HL-60/S4 treated with retinoic acid at 250 ng/mL for 4 days and 3 days (cell line): ENCODE measurements around the gene NSD2.

Experiments used
- in situ Hi-C: fragments of 300-500 bp; cut with MboI; formaldehyde crosslinking; loops from 2 replicates; pipeline ENCODE4 v1.7.0; 2022; ENCODE audit warnings: low sequenced_read_pairs

Gene NSD2

DNA sequence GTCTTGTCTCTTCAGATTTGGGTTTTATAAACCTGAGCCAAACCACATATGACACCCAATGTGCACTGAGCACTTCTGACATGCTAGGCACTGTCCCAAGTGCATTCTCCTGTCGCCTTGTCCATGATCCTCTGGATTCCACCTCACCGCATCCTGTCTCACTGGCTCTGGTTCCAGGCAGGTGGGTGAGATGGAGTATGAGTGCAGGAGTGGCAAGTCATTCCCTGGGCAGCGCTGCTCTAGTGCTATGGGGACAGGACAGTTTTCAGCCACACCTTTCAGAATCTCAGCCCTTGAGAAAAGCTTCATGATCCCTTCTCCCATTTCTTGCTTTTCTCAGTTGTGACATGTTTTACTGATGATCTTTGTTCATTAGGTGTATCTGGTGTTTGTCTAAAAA is 66.4 kb downstream of the NSD2 start:
- in situ Hi-C loops = no loop called here

DNA sequence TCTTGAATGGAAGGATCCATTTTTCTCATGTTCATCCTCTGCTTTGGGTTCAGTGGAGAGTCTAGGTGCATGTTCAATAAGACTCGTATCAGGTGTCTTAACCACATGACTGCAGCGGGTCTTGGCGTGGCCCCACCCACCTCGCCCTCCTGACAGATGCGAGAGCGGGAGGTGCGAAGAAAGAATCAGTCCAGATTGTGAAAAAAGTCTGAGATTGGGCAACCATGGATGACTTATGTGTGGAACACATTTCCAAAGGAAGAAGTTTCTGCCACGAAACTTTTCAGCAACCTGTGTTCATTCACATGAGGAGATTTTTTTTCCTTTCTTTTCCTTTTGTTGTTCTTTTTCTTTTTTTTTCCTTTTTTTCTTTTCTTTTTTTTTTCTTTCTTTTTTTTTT is 66.8 kb downstream of the NSD2 start:
- in situ Hi-C loops = no loop called here

DNA sequence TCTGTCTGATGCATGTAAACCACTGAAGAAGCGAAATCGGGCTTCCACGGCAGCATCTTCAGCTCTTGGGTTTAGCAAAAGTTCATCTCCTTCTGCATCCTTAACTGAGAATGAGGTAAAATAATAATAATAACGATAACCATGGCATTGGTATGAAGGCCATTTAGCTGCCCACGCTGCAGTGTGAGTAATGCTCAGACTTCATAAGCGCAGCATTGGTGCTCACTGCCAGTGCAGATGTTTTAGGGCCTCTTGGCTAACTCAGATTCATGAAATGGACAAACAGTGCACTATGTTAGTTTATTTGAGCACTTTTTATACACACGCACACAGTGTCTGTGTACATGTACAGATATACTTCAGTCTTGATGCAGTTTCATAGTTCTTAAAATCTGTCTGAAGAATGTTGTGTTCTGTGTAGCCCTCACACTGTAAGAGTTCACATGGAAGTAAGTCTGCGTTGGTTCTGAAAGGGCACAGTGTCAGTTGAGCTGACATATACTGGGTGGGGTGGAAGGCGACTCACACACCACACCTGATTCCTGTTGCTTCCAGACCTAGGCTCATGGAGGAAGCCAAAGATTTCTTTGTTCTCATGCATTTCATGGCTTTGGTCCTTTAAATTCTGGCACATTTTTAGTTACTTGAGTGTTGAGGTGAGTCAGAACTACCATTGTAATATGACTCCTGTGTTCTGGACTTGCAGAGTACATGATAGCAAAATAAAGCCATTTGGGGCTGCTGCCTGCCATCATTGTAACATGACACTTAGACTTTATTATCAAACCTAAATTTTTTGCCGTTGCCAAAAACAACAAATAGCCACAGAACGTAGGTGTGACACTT is 68.7 kb downstream of the NSD2 start:
- in situ Hi-C loops = no loop called here

DNA sequence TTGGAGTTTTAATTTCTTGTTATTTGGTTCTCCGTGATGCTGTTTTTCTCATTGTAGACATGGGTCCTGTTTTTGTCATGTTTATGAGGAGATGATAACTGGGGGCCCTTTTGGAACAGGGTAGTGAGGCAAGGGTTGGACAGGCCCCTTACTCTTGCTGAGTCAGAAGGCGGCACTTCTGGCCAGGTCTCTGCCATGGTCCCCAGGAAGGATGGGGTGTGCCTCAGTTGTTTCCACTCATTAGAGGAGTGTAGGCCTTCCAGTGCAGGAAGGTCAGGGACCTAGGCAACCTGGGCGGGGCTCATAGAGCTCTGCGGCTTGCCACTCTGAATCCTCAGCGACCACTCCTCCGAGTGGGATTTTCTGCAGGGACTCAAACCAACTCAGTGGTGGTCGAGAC is 69.4 kb downstream of the NSD2 start:
- in situ Hi-C loops = no loop called here

DNA sequence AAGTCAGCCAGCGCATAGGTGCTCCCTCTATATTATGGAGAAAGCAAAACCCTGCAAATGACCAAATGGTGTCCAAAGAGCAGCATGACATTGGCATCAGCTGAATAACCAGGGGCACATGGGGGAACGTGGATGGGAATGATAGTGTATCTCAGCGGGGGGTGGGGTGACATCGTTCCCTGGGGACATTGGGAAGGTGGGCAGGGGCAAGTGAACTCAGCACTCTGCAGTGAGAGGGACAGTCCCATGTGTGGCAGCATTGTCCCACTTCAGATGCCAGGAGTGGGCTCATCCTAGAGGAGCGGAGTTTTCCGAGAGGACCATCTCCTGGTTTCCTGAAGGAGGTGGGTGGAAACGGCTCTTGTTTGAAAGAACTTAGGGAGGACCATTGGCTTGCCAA is 72.7 kb downstream of the NSD2 start:
- in situ Hi-C loops = no loop called here

DNA sequence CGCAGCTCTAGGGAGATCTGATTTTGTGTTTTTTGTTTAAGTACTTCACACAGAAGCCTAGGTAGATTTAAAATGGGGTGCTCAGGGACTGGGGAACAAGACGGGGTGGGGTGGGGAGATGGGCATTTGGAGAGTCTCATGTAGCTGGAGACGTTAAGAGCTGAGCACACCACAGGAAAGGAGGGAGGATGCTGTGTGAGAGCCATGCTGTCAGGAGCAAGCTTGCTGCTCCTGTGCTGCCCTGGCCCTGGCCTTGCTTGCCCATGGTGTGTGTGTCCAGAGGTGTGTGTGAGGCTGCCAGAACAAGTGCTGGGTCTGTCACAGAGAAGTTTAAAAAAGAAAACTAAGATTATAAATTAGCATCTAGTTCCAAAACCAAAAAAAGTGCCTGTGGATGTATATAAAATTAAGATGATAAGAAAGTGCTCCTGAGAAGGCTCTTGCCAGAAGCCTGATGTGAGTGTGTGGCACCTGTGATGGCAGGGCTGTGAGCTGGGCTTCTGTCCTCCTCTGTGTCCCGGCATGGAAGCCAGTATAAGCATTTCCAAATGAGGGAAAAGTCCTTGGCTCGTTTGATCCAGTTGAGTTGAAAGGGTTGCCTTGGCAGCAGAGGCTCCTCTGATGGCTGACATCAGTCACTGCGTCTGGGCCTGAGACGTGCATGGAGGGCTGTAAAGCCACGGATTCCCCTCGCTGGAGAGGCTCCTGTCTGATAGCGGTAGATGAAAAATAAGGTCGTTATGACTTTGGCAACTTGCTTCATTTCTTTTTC is 74.1 kb downstream of the NSD2 start:
- in situ Hi-C loops = no loop called here

DNA sequence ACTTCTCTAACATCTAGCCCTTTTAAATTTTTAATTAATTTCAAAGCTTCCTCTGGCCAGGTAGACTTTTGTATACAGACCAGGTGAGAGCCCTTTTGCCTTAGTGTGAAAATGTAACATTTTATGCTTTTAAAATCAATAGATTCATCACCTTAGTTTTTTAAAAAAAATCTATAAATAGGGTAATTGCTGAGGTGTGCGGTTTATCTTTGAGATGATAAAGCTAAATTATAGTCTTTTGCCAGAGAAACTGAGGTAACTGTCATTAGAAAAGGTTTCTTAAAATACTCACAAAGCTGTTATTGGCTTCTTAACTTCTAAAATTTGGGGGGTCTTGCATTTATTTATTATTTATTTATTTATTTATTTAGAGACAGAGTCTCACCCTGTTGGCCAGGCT is 74.7 kb downstream of the NSD2 start:
- in situ Hi-C loops = no loop called here

DNA sequence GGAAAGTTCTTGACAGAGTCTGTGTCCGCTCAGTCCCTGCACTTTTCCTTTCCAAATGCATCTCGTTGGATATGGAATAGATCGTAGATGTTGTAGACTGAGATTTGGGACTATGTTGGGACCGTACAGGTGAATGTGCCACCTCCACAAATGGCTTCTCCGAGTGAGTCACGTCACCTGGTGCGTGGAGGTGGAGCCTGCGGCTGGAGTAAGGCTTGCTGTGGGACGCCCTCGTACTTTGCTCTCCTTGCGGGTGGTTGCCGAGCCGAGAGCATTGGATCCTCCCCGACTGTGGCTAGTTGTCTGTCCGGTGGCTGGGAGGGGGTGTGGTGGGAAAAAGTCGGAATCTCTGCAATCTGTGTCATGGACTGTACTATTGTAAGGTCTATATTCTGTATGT is 77.0 kb downstream of the NSD2 start:
- in situ Hi-C loops = no loop called here

DNA sequence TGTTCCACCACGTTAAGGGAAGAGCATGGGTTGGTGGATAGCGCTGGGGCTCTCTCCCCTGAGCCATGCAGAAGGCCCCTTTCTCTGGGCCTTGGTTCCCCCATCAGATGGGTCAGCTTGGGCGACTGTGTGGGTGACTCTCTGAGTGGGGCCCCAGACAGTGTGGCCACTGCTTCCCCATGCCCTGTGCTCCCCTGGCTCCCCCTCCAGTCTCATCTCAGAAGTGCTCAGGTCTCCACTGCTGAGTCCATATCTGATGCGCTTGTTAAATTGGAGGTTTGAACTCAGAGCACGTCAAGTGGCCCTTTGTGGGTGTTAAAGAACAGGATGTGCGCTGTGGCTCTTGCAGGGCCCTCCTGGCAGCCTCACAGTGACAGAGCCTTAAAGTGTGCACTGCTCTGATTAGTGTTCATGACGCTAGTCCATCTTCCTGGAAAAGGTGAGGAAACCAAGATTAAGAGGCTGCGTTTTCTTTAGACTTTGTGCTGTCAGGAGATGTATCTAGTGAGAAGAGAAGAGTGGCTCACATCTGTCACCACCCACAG is 77.8 kb downstream of the NSD2 start:
- in situ Hi-C loops = no loop called here

DNA sequence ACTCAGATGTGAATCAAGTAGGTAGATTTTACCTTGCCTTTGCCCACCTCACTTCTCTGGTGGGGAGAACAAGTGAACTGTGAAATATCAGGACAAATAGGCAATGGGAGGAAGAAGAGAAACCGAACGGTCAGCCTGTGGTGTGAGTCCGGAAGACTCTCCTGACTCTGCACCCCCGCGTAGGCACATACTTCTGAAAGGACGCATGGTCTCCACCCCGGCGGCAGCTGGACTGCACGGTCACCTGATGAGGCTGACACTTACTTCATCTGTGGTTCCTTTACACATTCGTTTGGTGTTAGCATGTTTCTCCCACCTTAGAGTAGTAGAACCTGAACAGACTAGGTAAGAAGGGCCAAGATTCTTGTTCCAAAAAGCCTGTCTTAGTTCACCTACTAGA is 79.2 kb downstream of the NSD2 start:
- in situ Hi-C loops = no loop called here

DNA sequence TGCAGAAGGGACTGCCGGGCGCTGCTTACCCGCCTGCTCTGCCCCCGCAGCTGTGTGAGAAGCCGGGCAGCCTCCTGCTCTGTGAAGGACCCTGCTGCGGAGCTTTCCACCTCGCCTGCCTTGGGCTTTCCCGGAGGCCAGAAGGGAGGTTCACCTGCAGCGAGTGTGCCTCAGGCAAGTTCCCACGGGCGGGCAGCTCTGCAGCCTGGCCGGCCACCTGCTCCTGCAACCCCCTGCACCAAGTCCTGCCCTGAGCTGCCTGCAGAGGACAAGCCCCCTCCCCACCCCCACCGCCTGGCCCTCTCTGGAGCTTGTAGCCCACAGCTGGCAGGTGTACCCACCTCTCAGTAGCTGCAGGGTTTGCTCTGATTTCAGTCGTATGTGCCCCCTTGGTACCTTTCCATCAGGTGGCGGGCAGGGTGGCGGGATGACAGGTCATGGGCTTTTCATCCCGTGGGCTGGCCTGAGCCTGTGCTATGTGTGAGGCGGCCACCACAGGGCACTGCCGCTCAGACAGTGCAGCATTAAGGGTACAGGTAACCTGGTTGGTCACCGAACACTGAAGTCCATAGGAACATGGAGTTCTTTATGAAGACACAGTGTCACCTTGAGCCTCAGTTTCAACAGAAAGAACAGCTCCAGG is 81.0 kb downstream of the NSD2 start:
- in situ Hi-C loops = no loop called here

DNA sequence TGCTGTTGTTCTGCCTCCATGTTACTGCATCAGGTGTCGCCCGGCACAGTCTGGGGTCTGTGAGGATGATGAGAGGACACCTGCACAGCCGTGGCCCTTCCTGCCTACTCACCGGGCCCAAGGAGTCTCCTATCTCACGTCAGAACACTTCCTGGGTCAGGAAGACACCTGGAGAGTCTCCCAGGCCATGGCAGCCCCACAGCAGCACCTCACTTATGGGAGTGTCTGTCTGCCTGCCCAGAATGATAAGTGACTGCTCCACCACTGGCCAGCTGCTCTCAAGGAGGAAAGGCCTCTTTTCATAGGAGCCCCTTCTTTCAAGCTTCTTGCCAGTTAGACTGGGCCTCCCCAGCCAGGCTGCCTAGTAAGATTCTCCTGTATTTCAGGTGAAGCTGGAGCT is 81.5 kb downstream of the NSD2 start:
- in situ Hi-C loops = no loop called here

DNA sequence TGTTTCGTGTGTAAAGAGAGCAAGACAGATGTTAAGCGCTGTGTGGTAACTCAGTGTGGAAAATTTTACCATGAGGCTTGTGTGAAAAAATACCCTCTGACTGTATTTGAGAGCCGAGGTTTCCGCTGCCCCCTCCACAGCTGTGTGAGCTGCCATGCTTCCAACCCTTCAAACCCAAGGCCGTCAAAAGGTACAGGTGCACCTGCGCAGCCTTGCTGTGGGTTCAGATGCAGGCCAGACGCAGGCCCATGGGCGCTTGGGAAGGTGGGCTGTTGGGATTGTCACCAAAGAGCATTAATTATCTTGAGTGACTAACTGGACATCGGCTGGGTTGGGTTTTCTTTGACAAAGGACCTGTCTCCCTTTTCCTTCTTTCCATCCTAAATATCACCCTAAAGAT is 82.1 kb downstream of the NSD2 start:
- in situ Hi-C loops = no loop called here

DNA sequence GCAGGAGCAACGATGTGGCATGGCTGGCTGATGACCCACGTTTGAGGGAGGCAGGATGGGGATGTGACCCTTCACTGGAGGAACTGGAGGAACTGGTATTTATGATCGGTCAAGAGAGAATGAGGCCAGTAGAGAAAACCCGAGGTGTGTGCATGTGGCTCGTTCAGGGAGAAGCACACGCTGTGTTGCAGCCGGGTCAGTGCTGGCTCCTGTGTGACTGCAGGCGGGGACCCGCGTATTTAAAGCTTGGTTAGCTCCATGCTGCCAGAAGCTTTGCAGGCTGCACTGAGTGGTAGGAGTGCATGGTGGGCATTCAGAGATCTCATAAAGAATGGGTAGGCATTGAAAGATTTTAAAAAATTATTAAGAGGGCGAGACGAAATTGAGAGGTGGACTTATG is 85.4 kb downstream of the NSD2 start:
- in situ Hi-C loops = no loop called here

DNA sequence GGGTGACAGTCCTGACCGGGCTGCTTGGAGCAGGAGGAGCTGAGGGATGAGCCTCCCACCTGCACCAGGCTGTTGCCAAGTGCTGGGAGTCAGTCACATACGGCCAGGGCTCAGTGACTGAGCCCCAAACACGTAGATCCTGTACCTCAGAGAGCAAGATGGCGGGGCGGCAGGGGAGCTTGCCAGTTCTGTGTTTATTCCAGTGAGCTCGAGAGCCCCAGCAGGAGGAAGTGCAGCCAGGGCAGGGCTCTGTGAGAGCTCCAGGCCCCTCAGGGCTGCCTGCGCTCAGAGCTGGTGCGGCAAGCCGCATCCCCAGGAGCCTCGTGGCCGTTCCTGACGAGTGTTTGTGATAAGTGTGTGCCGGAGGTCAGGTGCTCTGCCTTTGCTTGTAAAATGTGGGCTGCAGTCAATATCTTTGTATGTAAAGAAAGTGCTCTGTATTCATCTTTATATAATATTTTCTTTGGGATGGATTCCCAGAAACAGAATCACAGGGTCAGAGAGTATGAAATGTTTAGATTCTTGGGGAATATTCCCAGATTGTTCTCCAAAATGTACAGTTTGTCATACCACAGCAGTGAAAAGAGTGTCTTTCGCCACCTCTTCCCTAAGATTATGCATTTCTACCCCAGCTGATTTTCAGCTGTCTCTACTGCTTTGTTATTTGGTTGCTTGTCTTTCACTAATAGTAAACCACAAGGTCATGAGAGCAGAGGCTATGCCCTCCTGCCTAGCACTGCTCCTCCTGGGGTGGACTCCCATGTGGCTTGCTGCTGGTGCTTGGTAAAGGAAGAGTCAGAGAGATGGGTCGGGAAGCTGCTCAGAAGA is 87.3 kb downstream of the NSD2 start:
- in situ Hi-C loops = no loop called here

DNA sequence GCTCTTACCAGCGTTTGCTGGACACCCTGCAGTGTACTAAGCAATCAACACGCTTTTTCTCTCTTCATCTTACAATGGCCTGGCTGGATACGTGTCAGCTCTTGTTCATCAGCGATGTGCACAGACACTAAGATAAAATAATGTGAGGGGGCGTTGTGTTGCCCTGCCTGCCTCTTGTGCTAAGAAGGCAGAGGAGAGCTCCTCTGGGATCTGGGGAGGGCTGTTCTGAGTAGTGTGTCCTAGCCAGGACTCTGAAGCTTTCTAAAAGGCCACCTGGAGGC is 87.9 kb downstream of the NSD2 start:
- in situ Hi-C loops = no loop called here

DNA sequence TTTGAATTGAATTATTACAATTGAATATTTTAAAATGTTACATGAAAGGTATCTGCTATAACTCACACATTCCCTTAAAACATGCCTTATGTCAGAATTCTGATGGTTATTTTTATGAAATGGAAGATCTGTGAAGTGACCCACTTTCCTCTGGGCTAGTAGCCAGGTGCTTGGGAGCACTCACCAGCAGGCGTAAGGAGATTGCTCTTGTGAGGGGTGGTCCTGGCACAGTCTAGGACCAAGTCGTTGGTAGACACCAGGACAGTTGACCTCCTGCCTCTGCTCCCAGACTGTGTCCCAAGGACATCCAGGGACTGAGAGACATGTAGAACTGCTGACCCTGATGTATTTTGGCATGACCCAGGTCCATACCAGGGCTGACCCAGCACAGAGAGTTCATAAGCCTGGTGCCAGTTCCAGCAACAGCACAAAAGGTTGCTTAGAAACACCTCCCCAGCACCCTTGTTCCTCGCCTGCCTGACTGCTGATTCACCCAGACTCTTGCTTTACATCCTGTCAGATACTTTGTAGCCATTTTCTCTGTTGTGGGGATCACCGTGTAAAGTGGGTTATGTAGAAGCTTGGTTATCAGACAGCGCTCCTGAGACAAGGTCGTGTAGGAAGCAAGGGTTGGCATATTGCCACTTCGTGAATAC is 89.1 kb downstream of the NSD2 start:
- in situ Hi-C loops = no loop called here

DNA sequence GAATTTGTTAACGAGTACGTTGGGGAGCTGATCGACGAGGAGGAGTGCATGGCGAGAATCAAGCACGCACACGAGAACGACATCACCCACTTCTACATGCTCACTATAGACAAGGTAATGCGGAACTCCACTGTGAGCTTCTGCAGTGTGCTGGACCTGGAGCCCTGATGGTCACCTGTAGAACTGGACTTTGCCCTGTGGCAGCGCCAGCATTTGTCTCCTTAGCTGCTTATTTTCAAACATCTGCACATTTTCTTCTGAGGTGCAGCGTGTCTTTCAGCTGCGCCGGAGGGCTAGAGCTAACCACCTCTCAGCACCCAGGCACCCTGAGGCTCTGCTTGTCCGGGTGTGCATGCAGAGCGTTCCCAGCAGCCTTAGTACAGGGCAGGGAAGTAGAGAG is 89.8 kb downstream of the NSD2 start:
- in situ Hi-C loops = no loop called here

DNA sequence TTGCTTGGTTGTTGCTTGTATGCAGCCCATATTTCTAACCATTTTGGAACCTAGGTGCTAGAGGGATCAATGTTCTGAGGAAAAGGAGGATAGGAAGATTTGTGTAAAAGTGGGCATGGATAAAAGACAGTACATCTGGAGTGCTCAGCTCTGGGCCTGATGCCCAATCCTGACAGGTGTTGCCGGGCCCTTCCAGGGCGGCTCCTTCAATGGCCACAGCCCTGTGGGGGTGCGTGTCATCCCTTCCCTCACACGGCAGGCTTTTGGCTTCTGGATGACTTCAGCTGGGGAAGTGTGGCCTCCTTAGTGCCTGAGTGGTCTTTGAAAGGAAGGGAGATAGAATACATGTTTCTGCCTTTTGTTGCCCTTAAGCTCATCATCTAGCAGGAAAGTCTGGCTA is 90.4 kb downstream of the NSD2 start:
- in situ Hi-C loops = no loop called here

DNA sequence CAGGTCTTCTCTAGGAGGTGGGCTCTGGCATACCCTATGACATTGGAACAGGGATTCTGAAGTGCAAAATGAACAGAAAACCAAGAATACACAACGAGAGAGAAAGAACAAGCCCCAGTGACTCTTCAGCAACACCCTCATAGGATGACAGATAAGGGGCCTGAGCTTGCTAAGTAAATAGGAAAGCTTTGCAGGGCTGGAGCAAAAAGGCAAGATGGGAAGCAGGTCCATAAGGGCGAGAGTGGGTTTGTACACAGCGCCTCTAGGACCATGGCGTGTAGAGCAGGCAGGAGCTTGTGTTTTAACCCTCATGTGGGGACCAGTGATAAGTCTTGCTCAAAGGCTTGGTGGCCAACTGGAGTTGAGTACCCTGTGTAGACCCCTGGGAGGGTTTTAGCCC is 91.8 kb downstream of the NSD2 start:
- in situ Hi-C loops = no loop called here

DNA sequence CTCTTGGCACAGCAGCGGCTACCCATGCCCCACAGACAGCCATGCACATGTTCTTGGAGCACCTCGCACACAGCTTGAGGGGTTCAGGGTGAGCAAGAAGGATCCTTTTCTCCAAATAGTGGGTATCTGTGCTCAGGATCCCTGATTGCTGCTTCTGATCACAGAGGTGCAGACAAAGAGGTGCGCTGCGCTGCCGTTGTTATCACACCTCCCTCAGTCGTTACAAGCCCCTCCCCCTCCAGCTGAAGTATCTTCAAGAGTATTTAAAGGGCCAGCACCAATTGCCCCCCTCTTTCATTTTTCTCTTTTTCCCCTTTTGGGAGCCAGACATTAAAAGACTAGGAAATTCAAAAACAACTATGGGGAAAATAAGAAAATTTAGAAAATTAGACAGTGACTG is 93.2 kb downstream of the NSD2 start:
- in situ Hi-C loops = no loop called here
